ENCODE data around the gene ANTXR2. TPM values are rescaled to one million over a fixed set of nuclear protein-coding genes. Genes with fewer than 3 reads are reported as not detected.

Gene ANTXR2
- total and polyA plus RNA-seq, 2 of the 13 experiments (the other 11 are each of a cell fraction or from before 2014, with no cell fraction given) = 4.6 to 14.5 TPM

GRCh38 chr4:80062527-80062926 is 10.5 kb downstream of the ANTXR2 start (continued):
- TF ChIP-seq PREB (CRISPR knock-in tag; IDR thresholded peaks at IDR 0.05) (no peak), GFI1 (CRISPR knock-in tag; IDR thresholded peaks at IDR 0.05; ENCODE audit: borderline replicate concordance) (no peak), HMGA1 (CRISPR knock-in tag; conservative IDR thresholded peaks at IDR 0.05) (no peak), GATA4 (IDR thresholded peaks at IDR 0.05; ENCODE audit: borderline replicate concordance, low read depth) (no peak)

- 100% methylated on average over 1 of the region's 4 CpGs for WGBS (ENCODE audit: low lambda C conversion rate)
- H3K27ac ChIP-seq (ENCODE audit: extremely low read length, insufficient read depth, low read length) = no peak overlapping the region
- H3K79me2 ChIP-seq (ENCODE audit: insufficient read depth, low read length) = no peaks in the 10 kb centered on the region
- no peaks in the 10 kb centered on the region for H3K36me3 ChIP-seq (replicated peaks in 1 of 2; ENCODE audit: control insufficient read depth in 1 of 2, insufficient read depth in 2 of 2, low read length in 2 of 2)
- H3K4me2 ChIP-seq (ENCODE audit: low read depth, low read length) = no peak overlapping the region
- no peaks in the 10 kb centered on the region for H3K9me3 ChIP-seq (ENCODE audit: low read length)
- ATAC-seq (no peak), DNase-seq (ENCODE audit: low spot score) (no peak), FAIRE-seq (no peak)
- no TSS peak for BruUV-seq (replicated peaks)
- H4K20me1 ChIP-seq (ENCODE audit: insufficient read depth, low read length) = no peaks in the 10 kb centered on the region
- intact Hi-C loops (cut with micrococcal nuclease; ENCODE audit: unreplicated experiment) = no loop called here
- CTCF ChIA-PET (ENCODE audit: low intra/inter-chr PET ratio, low total read pairs) = no interaction called here
- in situ Hi-C loops (cut with HindIII; ENCODE audit: extremely low pct_ligation_motif_present, low pct_unique_long_range_greater_than_20kb) = no loop called here
- H3K4me3 ChIP-seq (replicated peaks in 1 of 3; ENCODE audit: insufficient read depth in 1 of 3, low read depth in 2 of 3, low read length in 3 of 3) = no peak overlapping the region
- no peak overlapping the region for H3K9ac ChIP-seq (ENCODE audit: insufficient read depth, low read depth, low read length)
- H2AFZ ChIP-seq (ENCODE audit: low read length) = no peak overlapping the region
- POLR2A ChIA-PET = interaction anchor here (1.6 kb wide), 1 partner anchor 12 kb away, joined by 7 read pairs; the partner anchor contains the start of gene ANTXR2
- H3K4me1 ChIP-seq (ENCODE audit: insufficient read depth, low read length) = peaks cover 10% of the 10 kb centered on the region
- no peaks in the 10 kb centered on the region for H3K27me3 ChIP-seq (ENCODE audit: control insufficient read depth in 1 of 2, insufficient read depth in 2 of 2, low read length in 2 of 2)
- TF ChIP-seq ZNF292 (CRISPR knock-in tag; IDR thresholded peaks at IDR 0.05; ENCODE audit: borderline replicate concordance, low read depth) (no peak), ZNF790 (CRISPR knock-in tag; IDR thresholded peaks at IDR 0.05; ENCODE audit: borderline replicate concordance) (no peak), CHD2 (IDR thresholded peaks at IDR 0.05; ENCODE audit: low read depth, low read length) (no peak), ZBTB49 (CRISPR knock-in tag; IDR thresholded peaks at IDR 0.05; ENCODE audit: borderline replicate concordance) (no peak), ZNF563 (CRISPR knock-in tag; IDR thresholded peaks at IDR 0.05) (no peak), SKIL (CRISPR knock-in tag; IDR thresholded peaks at IDR 0.05; ENCODE audit: borderline replicate concordance) (no peak), ATF5 (CRISPR knock-in tag; IDR thresholded peaks at IDR 0.05; ENCODE audit: low read depth) (no peak), NFE2L2 (IDR thresholded peaks at IDR 0.05; ENCODE audit: low read length) (no peak), CREM (IDR thresholded peaks at IDR 0.05) (no peak), CREM (CRISPR knock-in tag; IDR thresholded peaks at IDR 0.05) (no peak), BRCA1 (CRISPR knock-in tag; IDR thresholded peaks at IDR 0.05) (no peak), ZNF101 (CRISPR knock-in tag; IDR thresholded peaks at IDR 0.05; ENCODE audit: borderline replicate concordance, low read depth) (no peak), ZNF740 (CRISPR knock-in tag; IDR thresholded peaks at IDR 0.05) (no peak), CCAR2 (optimal IDR thresholded peaks at IDR 0.05; ENCODE audit: low read depth, low read length) (no peak)
Observed at GRCh38 chr4:80060804-80061203, 12.2 kb downstream of the ANTXR2 start.

All from HepG2 (cell line).